Uterus (tissue), 2 donors: ENCODE measurements around the gene PTPRN2.

ENCODE experiments used
- CTCF ChIP-seq, 4 experiments: fragments of 200-600 bp in 2 of 4; fragments of 450-650 bp in 2 of 4; sonication (generic) in 2 of 4; IDR thresholded peaks; one replicate each; pipeline ENCODE4 v1.5.1; 2016 to 2019; ENCODE audit warnings: antibody characterized with exemption in 4 of 4, mild to moderate bottlenecking in 2 of 4, moderate library complexity in 1 of 4
- POLR2A ChIP-seq, 2 donors: fragments of 450-650 bp; IDR thresholded peaks; one replicate each; pipeline ENCODE4 v1.6.1; 2016; ENCODE audit warnings: antibody characterized with exemption in 2 of 2, mild to moderate bottlenecking in 1 of 2, moderate library complexity in 1 of 2

- no peak for TF ChIP-seq CTCF (IDR thresholded peaks at IDR 0.05)
- TF ChIP-seq POLR2A (IDR thresholded peaks at IDR 0.05), result no peak
Observed at GRCh38 chr7:157543276-157543675, 1044.3 kb downstream of the PTPRN2 start.
